Fibroblast of gingiva (primary cell): ENCODE measurements around the gene KLHL29.
"Not testable (repeated sequence)": the region's sequence is repeated elsewhere in the genome, so short reads cannot be mapped to it uniquely, and the experiment has no call there.

Experiments used
- DNase-seq: peaks from one replicate; pipeline ENCODE4 v3.0.0-alpha.2; 2011; ENCODE audit warnings: low read depth

KLHL29 gene

GRCh38 chr2:23721454-23721826, 336.5 kb downstream of the KLHL29 start:
- DNase-seq, result no peak

GRCh38 chr2:23722255-23722654, 337.3 kb downstream of the KLHL29 start:
- DNase-seq, result no peak

- not testable (repeated sequence) for DNase-seq
These were observed 338.1 kb downstream of the KLHL29 start for GRCh38 chr2:23723029-23723428.

GRCh38 chr2:23734416-23734815, 349.4 kb downstream of the KLHL29 start:
- DNase-seq, result no peak

- not testable (repeated sequence) for DNase-seq
These were observed 351.8 kb downstream of the KLHL29 start for GRCh38 chr2:23736783-23737182.

- peak; percentile 45 for DNase-seq
These were observed 360.2 kb downstream of the KLHL29 start for GRCh38 chr2:23745068-23745725.

GRCh38 chr2:23745726-23746105, 360.7 kb downstream of the KLHL29 start:
- DNase-seq, result peak; percentile 87

- DNase-seq, result no peak
These were observed 361.3 kb downstream of the KLHL29 start for GRCh38 chr2:23746141-23746863.

GRCh38 chr2:23751747-23752265, 366.8 kb downstream of the KLHL29 start:
- no peak for DNase-seq

GRCh38 chr2:23753291-23754010, 368.5 kb downstream of the KLHL29 start:
- no peak for DNase-seq

- DNase-seq, result no peak
These were observed 370.0 kb downstream of the KLHL29 start for GRCh38 chr2:23754970-23755369.

- DNase-seq, result no peak
These were observed 371.8 kb downstream of the KLHL29 start for GRCh38 chr2:23756593-23757292.

GRCh38 chr2:23757686-23758433, 372.9 kb downstream of the KLHL29 start:
- DNase-seq, result peak; percentile 45
